Trophoblast cell (in vitro differentiated cells and primary cell): ENCODE data around the gene HTT.

Experiments
- DNase-seq, 2 donors: peaks; one replicate each; pipeline ENCODE4 v3.0.0-alpha.2; 2016
- H2AFZ ChIP-seq: 2 replicates; pipeline ENCODE4 v1.6.1; 2013; ENCODE audit warnings: low read length, moderate library complexity, mild to moderate bottlenecking; ENCODE audit not compliant: insufficient read depth, poor library complexity
- H2AK5ac ChIP-seq: 2 replicates; pipeline ENCODE4 v1.6.1; 2013; ENCODE audit warnings: mild to moderate bottlenecking, low read length
- H2BK120ac ChIP-seq: 2 replicates; pipeline ENCODE4 v1.6.1; 2013; ENCODE audit warnings: low read length, mild to moderate bottlenecking, moderate library complexity; ENCODE audit not compliant: insufficient read depth, poor library complexity
- H2BK12ac ChIP-seq: 2 replicates; pipeline ENCODE4 v1.6.1; 2013; ENCODE audit warnings: mild to moderate bottlenecking, low read length, moderate library complexity
- H2BK5ac ChIP-seq: 2 replicates; pipeline ENCODE4 v1.6.1; 2013; ENCODE audit warnings: low read length, low read depth, moderate library complexity, mild to moderate bottlenecking; ENCODE audit not compliant: poor library complexity
- H3K14ac ChIP-seq: 2 replicates; pipeline ENCODE4 v1.6.1; 2013; ENCODE audit warnings: mild to moderate bottlenecking, low read length
- H3K18ac ChIP-seq: 2 replicates; pipeline ENCODE4 v1.6.1; 2013; ENCODE audit warnings: mild to moderate bottlenecking, low read length
- H3K23ac ChIP-seq: 2 replicates; pipeline ENCODE4 v1.6.1; 2013; ENCODE audit warnings: low read length
- H3K27ac ChIP-seq: 2 replicates; pipeline ENCODE4 v1.5.1; 2013; ENCODE audit warnings: low read depth, mild to moderate bottlenecking, inconsistent platforms, low read length, moderate library complexity
- H3K27me3 ChIP-seq: 2 replicates; pipeline ENCODE4 v1.6.1; 2013; ENCODE audit warnings: inconsistent platforms, mild to moderate bottlenecking, low read length, moderate library complexity; ENCODE audit not compliant: insufficient read depth
- H3K36me3 ChIP-seq, 2 experiments: 1 replicate in 1 of 2; 2 replicates in 1 of 2; pipeline ENCODE4 v1.6.1; 2013; ENCODE audit warnings: low read length in 2 of 2, mild to moderate bottlenecking in 2 of 2, moderate library complexity in 1 of 2; ENCODE audit not compliant: insufficient read depth in 2 of 2, control insufficient read depth in 1 of 2
- H3K4ac ChIP-seq: 2 replicates; pipeline ENCODE4 v1.6.1; 2013; ENCODE audit warnings: low read depth, mild to moderate bottlenecking, low read length, moderate library complexity
- H3K4me1 ChIP-seq, 2 experiments: 1 replicate in 1 of 2; 2 replicates in 1 of 2; pipeline ENCODE4 v1.6.1; 2013; ENCODE audit warnings: low read length in 2 of 2, mild to moderate bottlenecking in 2 of 2, moderate library complexity in 1 of 2; ENCODE audit not compliant: insufficient read depth in 2 of 2, control insufficient read depth in 1 of 2
- H3K4me2 ChIP-seq: 2 replicates; pipeline ENCODE4 v1.6.1; 2013; ENCODE audit warnings: inconsistent platforms, mild to moderate bottlenecking, low read length, moderate library complexity
- H3K4me3 ChIP-seq: 2 replicates; pipeline ENCODE4 v1.5.1; 2013; ENCODE audit warnings: mild to moderate bottlenecking, low read depth, low read length, inconsistent platforms
- H3K79me1 ChIP-seq: one replicate; pipeline ENCODE4 v1.6.1; 2013; ENCODE audit warnings: low read length
- H3K79me2 ChIP-seq: 2 replicates; pipeline ENCODE4 v1.6.1; 2013; ENCODE audit warnings: low read length, mild to moderate bottlenecking; ENCODE audit not compliant: control insufficient read depth, insufficient read depth, poor library complexity
- H3K9ac ChIP-seq: 2 replicates; pipeline ENCODE4 v1.6.1; 2013; ENCODE audit warnings: mild to moderate bottlenecking, low read length
- H3K9me3 ChIP-seq: 2 replicates; pipeline ENCODE4 v1.6.1; 2013; ENCODE audit warnings: low read depth, mild to moderate bottlenecking, control low read depth, inconsistent platforms, low read length; ENCODE audit not compliant: insufficient read depth
- H4K12ac ChIP-seq: 2 replicates; pipeline ENCODE4 v1.6.1; 2013; ENCODE audit warnings: low read depth, mild to moderate bottlenecking, low read length, moderate library complexity
- H4K8ac ChIP-seq: 2 replicates; pipeline ENCODE4 v1.6.1; 2013; ENCODE audit warnings: low read depth, mild to moderate bottlenecking, low read length, moderate library complexity
- H4K91ac ChIP-seq: one replicate; pipeline ENCODE4 v1.6.1; 2013; ENCODE audit warnings: low read depth, mild to moderate bottlenecking, low read length, moderate library complexity
- WGBS: extraction: QIAGEN DNeasy Blood & Tissue Kit; methylation state at CpG from one replicate; pipeline ENCODE4 v1.1.7; 2013; ENCODE audit warnings: missing lambda C conversion rate; ENCODE audit not compliant: insufficient read length, insufficient coverage; ENCODE audit errors: extremely low coverage; 5-methylcytosine and 5-hydroxymethylcytosine counted together

The HTT gene

DNA sequence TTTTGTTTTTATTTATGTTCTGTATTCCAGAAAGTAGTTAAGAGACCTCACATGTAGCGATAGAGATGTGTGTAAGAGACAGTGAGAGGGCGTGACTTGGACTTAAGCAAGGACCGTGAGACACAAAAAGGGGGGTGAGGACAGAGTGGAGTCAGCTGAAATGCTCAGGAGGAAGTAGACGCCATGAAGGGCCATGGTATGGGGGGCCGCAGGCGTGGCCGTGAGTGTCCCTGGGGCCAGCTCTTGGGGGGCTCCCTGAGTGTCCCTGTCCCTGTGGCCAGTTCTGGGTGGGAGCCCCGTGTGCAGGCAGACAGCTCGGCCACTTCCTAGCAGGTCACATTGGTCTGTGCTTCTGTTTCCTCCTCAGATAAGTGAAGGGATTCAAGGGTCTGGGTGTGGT lies 151.5 kb downstream of the HTT start:
- H3K4me3 ChIP-seq, result no peak overlapping the region
- no peak overlapping the region for H2BK12ac ChIP-seq
- no CpG with 5 or more reads among the region's 9 CpGs for WGBS

DNA sequence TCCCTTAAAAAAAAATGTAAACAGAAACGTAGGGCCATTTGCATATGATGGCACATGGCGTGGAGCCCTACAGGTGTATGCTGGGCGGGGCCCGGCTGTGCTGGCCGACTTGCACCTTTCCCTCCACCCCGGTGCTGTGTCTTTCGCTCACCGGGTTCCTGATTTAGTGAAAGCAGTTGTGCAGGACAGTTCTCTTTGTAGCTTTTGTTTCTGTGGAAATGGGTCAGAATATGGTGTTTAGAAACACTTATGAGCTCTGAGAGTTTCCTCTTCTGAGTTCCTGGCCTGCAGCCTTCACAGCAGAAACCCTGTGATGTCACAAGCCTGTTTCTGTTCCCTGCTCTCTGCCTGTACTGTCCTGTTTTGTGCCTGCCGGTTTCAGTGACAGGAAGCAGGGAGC lies 152.0 kb downstream of the HTT start:
- no peaks in the 10 kb centered on the region for H3K79me1 ChIP-seq
- H2BK120ac ChIP-seq, result no peak overlapping the region
- WGBS, result no CpG with 5 or more reads among the region's 9 CpGs
- no peak overlapping the region for H4K8ac ChIP-seq
- no peak overlapping the region for H3K4me3 ChIP-seq
- H3K36me3 ChIP-seq, result peaks cover 69 to 79% of the 10 kb centered on the region in 2 experiments
- DNase-seq, result peak in 1 of 2 donors; percentile 7
- no peak overlapping the region for H3K9ac ChIP-seq
- no peak overlapping the region for H2BK5ac ChIP-seq
- H3K18ac ChIP-seq, result no peak overlapping the region
- H2AFZ ChIP-seq, result no peak overlapping the region
- no peak overlapping the region for H3K14ac ChIP-seq
- no peak overlapping the region for H2BK12ac ChIP-seq
- H2AK5ac ChIP-seq, result no peak overlapping the region
- H4K91ac ChIP-seq, result no peak overlapping the region
- H3K4me2 ChIP-seq, result no peak overlapping the region
- no peak overlapping the region for H3K27ac ChIP-seq
- H4K12ac ChIP-seq, result no peak overlapping the region
- no peak overlapping the region for H3K4ac ChIP-seq
- H3K4me1 ChIP-seq, result no peaks in the 10 kb centered on the region
- no peaks in the 10 kb centered on the region for H3K27me3 ChIP-seq
- H3K79me2 ChIP-seq, result no peaks in the 10 kb centered on the region
- peaks cover 8% of the 10 kb centered on the region for H3K9me3 ChIP-seq
- no peak overlapping the region for H3K23ac ChIP-seq

More for the DNA sequence above, 151.5 kb downstream of the HTT start:
- Histone ChIP-seq H3K18ac (no peak overlapping the region), H2BK5ac (no peak overlapping the region), H3K4me2 (no peak overlapping the region), H4K12ac (no peak overlapping the region), H3K79me2 (no peaks in the 10 kb centered on the region), H2AK5ac (no peak overlapping the region), H2BK120ac (no peak overlapping the region), H3K27me3 (no peaks in the 10 kb centered on the region), H4K8ac (no peak overlapping the region), H3K9ac (no peak overlapping the region), H3K79me1 (no peaks in the 10 kb centered on the region), H3K27ac (no peak overlapping the region), H3K23ac (no peak overlapping the region), H3K36me3 (peaks cover 69 to 79% of the 10 kb centered on the region in 2 experiments), H3K9me3 (peaks cover 8% of the 10 kb centered on the region), H4K91ac (no peak overlapping the region), H2AFZ (no peak overlapping the region), H3K14ac (no peak overlapping the region), H3K4ac (no peak overlapping the region), H3K4me1 (no peaks in the 10 kb centered on the region)
- DNase-seq, result no peak

DNA sequence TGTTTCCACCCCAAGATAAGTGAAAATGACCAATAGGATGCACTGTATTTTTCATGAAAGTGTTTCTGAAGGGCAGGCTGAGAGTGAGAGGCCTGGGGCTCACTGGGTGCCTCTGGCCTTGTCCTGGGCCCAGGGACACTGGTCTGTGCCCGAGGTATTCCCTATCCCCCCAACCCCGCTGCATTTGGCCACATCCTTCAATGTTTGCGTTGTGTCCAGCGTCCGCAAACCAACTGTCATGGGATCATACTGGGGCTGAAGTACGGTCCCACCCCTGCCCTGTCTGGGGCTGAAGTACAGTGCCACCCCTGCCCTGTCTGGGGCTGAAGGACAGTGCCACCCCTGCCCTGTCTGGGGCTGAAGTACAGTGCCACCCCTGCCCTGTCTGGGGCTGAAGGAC lies 152.5 kb downstream of the HTT start:
- Histone ChIP-seq H2BK5ac (no peak overlapping the region), H3K9me3 (peaks cover 8% of the 10 kb centered on the region), H3K9ac (no peak overlapping the region), H3K27me3 (no peaks in the 10 kb centered on the region), H3K36me3 (peaks cover 70 to 80% of the 10 kb centered on the region in 2 experiments), H3K79me2 (no peaks in the 10 kb centered on the region), H3K4me1 (no peaks in the 10 kb centered on the region), H2BK12ac (no peak overlapping the region), H3K4ac (no peak overlapping the region), H3K27ac (no peak overlapping the region), H2BK120ac (no peak overlapping the region), H4K91ac (no peak overlapping the region), H3K4me2 (no peak overlapping the region), H4K8ac (no peak overlapping the region), H3K4me3 (no peak overlapping the region), H3K14ac (no peak overlapping the region), H3K18ac (no peak overlapping the region), H3K23ac (no peak overlapping the region), H4K12ac (no peak overlapping the region), H2AFZ (no peak overlapping the region), H3K79me1 (no peaks in the 10 kb centered on the region), H2AK5ac (no peak overlapping the region)
- WGBS, result no CpG with 5 or more reads among the region's 6 CpGs
- DNase-seq, result no peak

DNA sequence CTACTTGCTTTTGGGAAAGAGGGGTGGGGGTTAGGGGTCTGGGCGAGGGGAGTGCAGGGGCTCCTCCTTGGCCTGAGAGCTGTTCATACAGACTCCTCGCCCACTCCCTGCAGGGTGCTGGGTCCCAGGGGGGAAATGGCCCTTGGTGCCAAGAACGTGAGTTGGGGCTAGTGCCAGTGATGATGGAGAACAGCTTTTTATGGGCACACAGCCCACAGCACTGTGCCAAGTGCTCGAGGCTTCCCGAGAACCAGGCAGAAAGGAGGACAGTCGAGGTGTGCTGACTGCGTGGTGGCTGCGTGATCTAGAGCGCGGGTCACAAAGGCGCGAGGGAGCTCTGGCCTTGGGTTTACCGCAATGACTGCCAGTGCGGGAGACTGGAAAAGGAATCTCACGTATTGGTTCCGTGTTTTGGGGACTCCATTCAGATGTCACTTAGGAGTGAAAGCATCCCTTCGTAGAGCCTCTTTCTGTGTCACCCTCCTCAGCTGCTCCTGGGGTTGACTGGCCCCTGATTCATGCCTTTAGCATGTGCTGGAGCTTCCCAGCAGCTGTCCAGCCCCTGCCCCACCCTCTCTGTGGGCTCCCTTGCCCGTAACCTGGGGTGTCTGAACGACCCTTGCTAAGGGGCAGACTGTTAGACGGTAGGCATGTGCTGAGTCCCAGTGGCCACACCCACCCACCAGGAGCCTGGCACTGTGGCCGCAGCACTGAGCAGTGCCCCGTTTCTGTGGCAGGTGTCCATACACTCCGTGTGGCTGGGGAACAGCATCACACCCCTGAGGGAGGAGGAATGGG lies 153.6 kb downstream of the HTT start:
- H3K27ac ChIP-seq, result no peak overlapping the region
- H3K4me2 ChIP-seq, result no peak overlapping the region
- H3K4me1 ChIP-seq, result no peaks in the 10 kb centered on the region
- H2BK120ac ChIP-seq, result no peak overlapping the region
- H4K12ac ChIP-seq, result no peak overlapping the region
- no peak overlapping the region for H3K9ac ChIP-seq
- no peak overlapping the region for H2BK5ac ChIP-seq
- no peak for DNase-seq
- no peak overlapping the region for H4K8ac ChIP-seq
- H2AK5ac ChIP-seq, result no peak overlapping the region
- peaks cover 8% of the 10 kb centered on the region for H3K9me3 ChIP-seq
- no peak overlapping the region for H4K91ac ChIP-seq
- no peak overlapping the region for H3K4ac ChIP-seq
- H3K27me3 ChIP-seq, result no peaks in the 10 kb centered on the region
- H3K23ac ChIP-seq, result no peak overlapping the region
- no peak overlapping the region for H3K18ac ChIP-seq
- H3K79me2 ChIP-seq, result no peaks in the 10 kb centered on the region
- H3K14ac ChIP-seq, result no peak overlapping the region
- no peak overlapping the region for H3K4me3 ChIP-seq
- no peak overlapping the region for H2BK12ac ChIP-seq
- peaks cover 73 to 84% of the 10 kb centered on the region in 2 experiments for H3K36me3 ChIP-seq
- no peaks in the 10 kb centered on the region for H3K79me1 ChIP-seq
- H2AFZ ChIP-seq, result no peak overlapping the region
- WGBS, result no CpG with 5 or more reads among the region's 23 CpGs
